GM21786 (cell line): ENCODE measurements around the gene RBM47.
"Not testable (repeated sequence)": the region's sequence is repeated elsewhere in the genome, so short reads cannot be mapped to it uniquely, and the experiment has no call there.

Experiments used
- ATAC-seq: cut with Tn5 transposase; IDR thresholded peaks from one replicate; pipeline ENCODE4 v1.9.1; 2021; ENCODE audit not compliant: unreplicated experiment

The RBM47 gene

DNA sequence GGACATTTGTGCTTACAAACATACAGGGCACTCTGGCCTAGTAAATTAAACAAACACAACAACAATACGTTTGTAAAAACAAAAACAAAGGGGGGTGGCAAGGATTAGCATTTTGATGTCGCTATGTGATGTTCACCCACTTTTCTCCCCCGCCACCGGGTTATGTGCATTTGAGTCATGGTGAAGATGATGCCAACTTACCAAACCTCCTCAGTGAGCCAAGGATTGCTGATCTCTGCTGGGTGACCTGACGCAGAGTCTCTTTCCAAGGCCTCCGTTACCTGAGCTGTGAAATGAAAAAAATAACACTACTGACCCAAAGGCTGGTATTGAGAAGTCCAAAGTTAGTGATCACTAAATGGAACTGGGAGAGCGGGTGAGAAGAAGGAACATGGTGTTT, 85.4 kb downstream of the RBM47 start:
- ATAC-seq = no peak

DNA sequence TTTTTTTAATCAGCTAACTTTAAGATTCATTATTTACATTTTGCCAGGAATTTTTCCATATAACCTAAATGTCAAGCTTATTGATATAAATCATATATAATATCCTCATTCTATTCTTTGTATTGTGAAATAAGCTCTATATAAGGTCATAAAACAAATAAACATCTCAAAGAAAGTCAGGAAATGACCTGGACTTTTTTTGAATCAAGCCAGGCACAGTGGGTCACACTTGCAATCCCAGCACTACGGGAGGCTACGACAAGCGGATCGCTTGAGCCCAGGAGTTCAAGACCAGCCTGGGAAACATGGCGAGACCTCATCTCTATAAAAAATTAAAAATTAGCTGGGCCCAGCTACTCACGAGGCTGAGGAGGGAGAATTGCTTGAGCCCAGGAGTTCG, 88.9 kb downstream of the RBM47 start:
- ATAC-seq = no peak

DNA sequence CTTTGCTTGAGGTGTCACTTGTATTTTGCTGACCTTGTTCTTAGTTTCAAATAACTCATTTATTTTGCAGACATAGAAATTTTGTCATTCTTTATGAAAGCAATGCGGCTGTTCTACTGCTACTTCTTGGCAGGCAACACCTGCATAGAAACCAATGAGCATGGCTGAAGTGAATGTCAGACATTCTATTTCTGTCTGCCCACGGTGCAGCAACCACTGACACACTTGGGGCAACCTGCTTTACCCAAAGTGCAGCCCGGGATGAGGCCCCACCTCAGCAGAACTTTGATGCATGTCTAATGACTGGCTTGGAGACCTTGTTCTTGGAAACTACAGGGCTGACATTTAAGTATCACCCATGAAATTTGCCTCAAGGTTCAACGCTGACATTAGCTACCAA, 93.6 kb downstream of the RBM47 start:
- peak; percentile 64 for ATAC-seq

DNA sequence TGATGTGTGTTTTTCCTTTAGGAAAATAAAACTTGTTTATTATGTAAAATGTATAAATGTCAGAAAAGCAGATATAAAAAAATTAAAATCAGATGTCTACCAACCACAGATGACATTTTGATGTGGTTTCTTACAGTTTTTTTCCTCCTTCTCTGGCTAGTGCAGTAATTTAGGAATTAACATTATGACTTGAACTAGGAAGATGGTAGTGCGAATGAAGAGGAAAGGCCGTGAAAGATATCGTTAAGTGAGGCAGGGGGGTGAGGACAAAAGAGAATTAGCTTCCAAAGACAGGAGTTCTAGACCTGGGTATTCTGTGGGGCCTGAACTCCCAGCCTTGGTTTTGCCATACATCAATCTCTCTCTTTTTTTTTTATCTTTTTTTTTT, 98.0 kb downstream of the RBM47 start:
- no peak for ATAC-seq

DNA sequence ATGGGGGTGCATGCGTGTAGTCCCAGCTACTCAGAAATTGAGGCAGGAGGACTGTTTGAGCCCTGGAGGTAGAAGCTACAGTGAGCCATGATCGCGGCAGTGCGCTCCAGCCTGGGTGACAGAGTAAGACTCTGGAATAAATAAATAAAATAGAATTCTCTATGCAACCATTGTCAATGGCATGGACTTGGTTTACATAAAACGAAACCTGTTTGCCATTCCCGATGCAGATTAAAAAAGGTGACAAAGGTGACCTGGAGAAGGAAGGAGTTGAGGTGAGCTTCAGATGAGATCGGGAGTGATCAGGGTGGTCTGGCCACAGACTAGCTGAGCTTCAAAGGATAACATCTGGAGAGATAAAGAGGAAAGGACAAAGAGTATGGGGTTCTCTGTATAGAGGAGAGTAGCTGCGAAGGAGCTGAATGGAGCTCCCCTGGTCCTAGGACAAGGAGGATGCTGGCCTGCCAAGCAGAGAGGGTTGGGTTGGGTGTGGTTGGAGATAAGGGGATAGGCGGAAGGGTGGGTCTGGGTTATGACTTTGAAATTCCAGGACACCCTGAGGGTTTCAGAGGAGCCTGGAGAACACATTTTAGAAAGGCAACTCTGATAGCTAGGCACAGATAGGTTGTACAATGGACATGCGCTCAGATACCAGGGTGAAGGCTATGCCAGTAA, 98.6 kb downstream of the RBM47 start:
- no peak for ATAC-seq

- no peak for ATAC-seq
Measured at GRCh38 chr4:40526741-40527140, 102.9 kb downstream of the RBM47 start.

GRCh38 chr4:40525752-40526598, 103.7 kb downstream of the RBM47 start:
- ATAC-seq = no peak

- no peak for ATAC-seq
Measured at GRCh38 chr4:40524366-40525041, 105.2 kb downstream of the RBM47 start.

- ATAC-seq = no peak
Measured at GRCh38 chr4:40523581-40523980, 106.1 kb downstream of the RBM47 start.

DNA sequence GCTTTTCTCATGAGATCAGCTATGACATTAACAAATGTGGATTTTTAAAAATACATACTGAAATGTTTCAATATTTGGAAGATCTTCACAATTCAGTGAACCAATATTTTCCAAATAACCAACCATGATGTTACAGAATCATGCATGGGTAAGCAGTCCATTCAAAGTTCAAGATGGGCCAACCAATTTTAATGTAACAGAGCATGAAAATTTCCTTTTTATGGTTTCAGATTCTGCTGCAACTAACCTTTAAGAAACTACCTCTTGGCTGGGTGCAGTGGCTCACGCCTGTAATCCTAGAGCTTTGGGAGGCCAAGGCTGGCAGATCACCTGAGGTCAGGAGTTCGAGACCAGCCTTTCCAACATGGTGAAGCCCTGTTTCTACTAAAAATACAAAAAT, 107.7 kb downstream of the RBM47 start:
- ATAC-seq = no peak

DNA sequence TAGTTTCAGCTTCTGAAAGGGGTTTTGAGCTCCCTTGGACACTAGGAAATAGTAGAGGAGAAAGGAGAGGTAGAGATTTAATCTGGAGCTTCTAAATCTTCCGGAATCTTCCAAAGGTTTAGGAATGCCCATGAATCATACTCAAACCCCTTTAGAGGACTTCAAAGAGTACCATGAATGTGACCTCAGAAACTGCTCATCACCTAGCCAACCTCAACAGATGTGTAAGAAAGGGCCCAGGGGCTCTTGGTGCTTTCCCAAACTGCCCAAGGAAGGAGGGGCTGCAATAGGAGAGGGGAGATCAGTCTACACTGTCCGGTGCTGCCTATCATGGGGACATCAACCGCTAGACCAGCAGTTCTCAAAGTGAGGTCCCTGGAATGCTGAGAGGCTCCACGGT, 109.1 kb downstream of the RBM47 start:
- ATAC-seq = no peak

GRCh38 chr4:40517081-40517480, 112.6 kb downstream of the RBM47 start:
- ATAC-seq = not testable (repeated sequence)

- peak; percentile 50 for ATAC-seq
Measured at GRCh38 chr4:40516651-40517050, 113.0 kb downstream of the RBM47 start.

DNA sequence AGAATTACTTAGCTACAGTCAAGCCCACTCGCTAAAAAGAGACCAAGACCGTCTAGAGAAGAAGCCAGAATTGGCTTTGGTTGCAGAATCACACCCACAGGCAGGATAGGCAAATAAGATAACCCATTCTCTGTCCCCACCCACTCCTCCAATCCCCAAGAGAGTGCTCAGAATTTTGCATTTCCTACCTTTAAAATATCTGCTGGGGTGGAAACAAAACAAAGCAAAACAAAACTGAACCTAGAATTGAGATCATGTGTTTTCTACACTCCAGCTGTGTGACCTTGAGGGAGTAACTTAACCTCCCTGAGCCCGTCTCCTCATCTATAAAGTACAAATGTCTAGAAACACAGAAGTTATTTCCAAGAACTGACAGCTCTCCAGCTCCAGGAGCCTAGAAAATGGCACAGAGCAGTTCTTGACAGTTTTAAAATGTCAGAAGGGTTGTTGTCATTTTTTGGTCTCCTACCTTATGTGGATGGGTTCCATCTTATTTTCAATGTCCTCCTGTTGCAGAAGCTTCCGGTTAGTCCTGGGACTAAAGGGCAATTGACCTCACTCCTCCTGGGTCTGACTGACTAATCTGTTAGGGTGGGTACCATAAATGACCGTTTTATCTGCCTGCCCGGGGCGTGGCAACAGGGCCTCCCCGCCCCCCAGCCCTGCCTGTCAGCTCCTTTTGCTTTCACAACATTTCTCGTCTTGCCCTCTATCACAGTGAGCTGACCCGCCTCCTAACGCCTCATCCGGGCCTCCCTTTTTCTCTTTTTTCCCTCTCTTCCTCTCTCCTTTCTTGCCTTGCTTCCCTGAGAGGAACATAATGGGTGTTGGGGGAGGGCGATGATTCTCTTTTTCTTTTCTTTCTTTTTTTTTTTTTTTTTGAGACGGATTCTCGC, 114.0 kb downstream of the RBM47 start:
- ATAC-seq = peak; percentile 72

- ATAC-seq = no peak
Measured at GRCh38 chr4:40515037-40515397, 114.6 kb downstream of the RBM47 start.

- no peak for ATAC-seq
Measured at GRCh38 chr4:40514497-40514951, 115.1 kb downstream of the RBM47 start.

DNA sequence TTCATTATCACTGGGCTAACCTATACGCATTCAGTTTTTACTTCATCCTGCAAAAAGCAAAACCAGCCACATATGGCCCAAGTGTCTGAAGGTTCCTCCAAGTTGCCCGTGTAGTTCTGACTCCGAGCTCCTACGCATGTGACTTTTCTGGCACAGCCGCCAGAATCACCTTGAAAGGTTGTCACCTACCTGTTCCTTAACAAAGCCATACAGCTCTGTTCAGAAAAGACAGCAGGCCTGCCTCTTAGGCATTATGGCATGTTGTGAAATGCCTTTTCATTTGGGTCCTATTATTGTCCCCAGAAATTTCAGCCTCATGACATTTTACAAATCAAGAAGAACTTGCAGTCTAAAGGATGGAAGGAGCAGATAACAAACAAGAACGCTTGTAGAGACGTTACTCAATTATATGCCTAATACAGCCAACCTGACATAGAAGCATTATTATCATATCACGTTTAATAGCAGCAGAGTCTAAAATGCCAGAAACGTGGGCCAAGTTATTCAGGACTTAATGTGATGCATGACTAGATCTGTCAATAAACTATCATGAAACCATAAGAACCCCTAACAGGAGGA, 118.5 kb downstream of the RBM47 start:
- ATAC-seq = no peak

- no peak for ATAC-seq
Measured at GRCh38 chr4:40507977-40508376, 121.7 kb downstream of the RBM47 start.

DNA sequence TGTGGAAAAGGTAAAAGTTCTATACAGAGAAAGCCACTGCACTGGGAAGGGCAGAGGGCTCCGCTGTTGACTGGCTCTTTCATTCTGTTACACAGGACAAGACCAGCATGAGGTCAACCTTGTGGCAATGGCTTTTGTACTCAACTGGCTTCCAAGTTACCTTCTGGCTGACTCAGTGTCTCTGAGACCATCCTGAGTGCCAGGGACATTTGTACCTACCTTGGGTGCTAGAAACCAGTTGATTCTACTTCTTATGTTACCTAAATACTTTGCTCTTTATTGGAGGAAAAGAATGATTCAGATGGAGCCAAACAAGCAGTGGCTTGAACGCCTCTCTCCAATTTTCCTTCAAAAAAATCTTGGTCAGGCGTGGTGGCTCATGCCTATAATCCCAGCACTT, 123.2 kb downstream of the RBM47 start:
- ATAC-seq = no peak

- no peak for ATAC-seq
Measured at GRCh38 chr4:40506066-40506465, 123.6 kb downstream of the RBM47 start.

DNA sequence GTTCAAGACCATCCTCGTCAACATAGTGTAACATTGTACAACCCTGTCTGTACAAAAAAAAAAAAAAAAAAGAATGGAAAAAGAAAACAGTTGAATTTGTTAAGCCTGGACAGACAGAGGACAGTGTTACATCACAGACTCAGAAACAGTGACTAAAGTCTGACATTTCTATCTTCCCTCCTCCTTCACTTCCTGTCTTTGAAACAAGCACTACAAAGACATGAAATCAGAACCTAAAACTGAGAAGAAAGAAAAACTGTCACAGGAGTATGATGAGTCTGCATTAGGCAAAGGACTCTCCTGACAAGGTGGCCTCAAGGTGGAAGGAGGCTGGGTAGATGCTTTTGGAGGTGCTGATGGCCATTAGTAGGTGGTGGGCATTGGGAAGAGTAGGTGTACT, 126.7 kb downstream of the RBM47 start:
- peak; percentile 73 for ATAC-seq
